Tibial nerve (tissue), 4 donors: ENCODE measurements around the gene KLC1. TPM values are rescaled to one million over a fixed set of nuclear protein-coding genes. Genes with fewer than 3 reads are reported as not detected.

Source experiments
- DNase-seq, 2 donors: peaks; one replicate each; pipeline ENCODE4 v3.0.0-alpha.2; 2019; ENCODE audit warnings: low spot score in 2 of 2
- H3K27ac ChIP-seq, 4 donors: fragments of 200-600 bp; sonication (generic) in 3 of 4; one replicate each; pipeline ENCODE4 v1.5.1; 2017 to 2019; ENCODE audit warnings: mild to moderate bottlenecking in 1 of 4
- H3K27me3 ChIP-seq, 2 donors: fragments of 200-600 bp; sonication (generic) in 1 of 2; one replicate each; pipeline versions ENCODE4 v1.5.1 to v1.6.0; 2017 to 2019
- H3K36me3 ChIP-seq, 3 donors: fragments of 200-600 bp; sonication (generic); one replicate each; pipeline ENCODE4 v1.5.1; 2018 to 2019
- H3K4me1 ChIP-seq, 4 donors: fragments of 200-600 bp; sonication (generic) in 3 of 4; one replicate each; pipeline ENCODE4 v1.5.1; 2017 to 2019
- H3K4me3 ChIP-seq, 4 donors: fragments of 200-600 bp; sonication (generic) in 3 of 4; one replicate each; pipeline ENCODE4 v1.5.1; 2017 to 2019; ENCODE audit warnings: mild to moderate bottlenecking in 1 of 4, moderate library complexity in 1 of 4
- H3K9me3 ChIP-seq, 4 donors: fragments of 200-600 bp; sonication (generic) in 3 of 4; one replicate each; pipeline ENCODE4 v1.5.1; 2017 to 2019
- CTCF ChIP-seq, 5 experiments: fragments of 200-600 bp in 3 of 5; fragments of 450-650 bp in 2 of 5; sonication (generic) in 3 of 5; IDR thresholded peaks; one replicate each; pipeline ENCODE4 v1.5.1; 2016 to 2019; ENCODE audit warnings: antibody characterized with exemption in 5 of 5, mild to moderate bottlenecking in 3 of 5, moderate library complexity in 2 of 5
- EP300 ChIP-seq, 2 donors: sonication (generic); formaldehyde crosslinking; IDR thresholded peaks; one replicate each; pipeline ENCODE4 v1.6.1; 2017; ENCODE audit warnings: antibody characterized with exemption in 2 of 2, mild to moderate bottlenecking in 1 of 2
- POLR2A ChIP-seq, 2 donors: fragments of 450-650 bp; IDR thresholded peaks; one replicate each; pipeline ENCODE4 v1.6.1; 2017; ENCODE audit warnings: antibody characterized with exemption in 2 of 2, mild to moderate bottlenecking in 2 of 2, moderate library complexity in 2 of 2
- WGBS, 2 donors: methylation state at CpG; one replicate each; pipeline ENCODE4 v1.1.5; 2018; 5-methylcytosine and 5-hydroxymethylcytosine counted together
- total RNA-seq, 4 donors: library from RNA; depleted of rRNA; stranded (reverse); fragments of >200 nt; gene quantifications; one replicate each; pipeline ENCODE4 v1.1.0, GENCODE V29; 2016

Gene KLC1
- total RNA-seq, 4 donors from 2014 or later = 402 to 561 (median 495) TPM

GRCh38 chr14:103700753-103701490, 71.9 kb downstream of the KLC1 start:
- H3K4me1 ChIP-seq = peaks cover 0 to 73% (median 23%) of the 10 kb centered on the region in 4 donors
- TF ChIP-seq CTCF (IDR thresholded peaks at IDR 0.05) (no peak), EP300 (IDR thresholded peaks at IDR 0.05) (no peak)

GRCh38 chr14:103702095-103702494, 73.1 kb downstream of the KLC1 start:
- no peaks in the 10 kb centered on the region for H3K9me3 ChIP-seq
- H3K27ac ChIP-seq = no peak overlapping the region
- H3K4me1 ChIP-seq = peaks cover 0 to 67% (median 14%) of the 10 kb centered on the region in 4 donors
- TF ChIP-seq POLR2A (IDR thresholded peaks at IDR 0.05) = no peak
- TF ChIP-seq EP300 (IDR thresholded peaks at IDR 0.05) = no peak
- no peak for TF ChIP-seq CTCF (IDR thresholded peaks at IDR 0.05)
- WGBS, 2 donors = 77 to 92% methylated on average over 2 to 5 of the region's 5 CpGs
- H3K4me3 ChIP-seq = no peak overlapping the region
- peaks cover 0 to 100% (median 0%) of the 10 kb centered on the region in 3 donors for H3K36me3 ChIP-seq
- DNase-seq = no peak
- H3K27me3 ChIP-seq = no peaks in the 10 kb centered on the region

More at GRCh38 chr14:103700753-103701490, 71.9 kb downstream of the KLC1 start:
- DNase-seq = no peak
- Histone ChIP-seq H3K27me3 (no peaks in the 10 kb centered on the region), H3K27ac (no peak overlapping the region), H3K9me3 (no peaks in the 10 kb centered on the region), H3K36me3 (peaks cover 0 to 88% (median 0%) of the 10 kb centered on the region in 3 donors), H3K4me3 (no peak overlapping the region)
- 77 to 81% methylated on average over 17 to 21 of the region's 21 CpGs for WGBS, 2 donors

- no peaks in the 10 kb centered on the region for H3K27me3 ChIP-seq
- DNase-seq = no peak
- peaks cover 0 to 100% (median 2%) of the 10 kb centered on the region in 3 donors for H3K36me3 ChIP-seq
- no peaks in the 10 kb centered on the region for H3K9me3 ChIP-seq
- TF ChIP-seq CTCF (IDR thresholded peaks at IDR 0.05) = no peak
- no peak for TF ChIP-seq POLR2A (IDR thresholded peaks at IDR 0.05)
- no peak for TF ChIP-seq EP300 (IDR thresholded peaks at IDR 0.05)
- H3K4me1 ChIP-seq = peaks cover 0 to 60% (median 7%) of the 10 kb centered on the region in 4 donors
- no peak overlapping the region for H3K4me3 ChIP-seq
- WGBS, 2 donors = 84 to 85% methylated on average over 25 to 27 of the region's 29 CpGs
- peak overlapping the region in 1 of 4 donors; percentile 72 for H3K27ac ChIP-seq
Observed at GRCh38 chr14:103702497-103703432, 73.8 kb downstream of the KLC1 start.

- Histone ChIP-seq H3K27ac (peak overlapping the region in 2 of 4 donors; percentile 60 to 72), H3K4me1 (peaks cover 0 to 51% (median 2%) of the 10 kb centered on the region in 4 donors), H3K27me3 (no peaks in the 10 kb centered on the region), H3K9me3 (no peaks in the 10 kb centered on the region), H3K36me3 (peaks cover 0 to 100% (median 4%) of the 10 kb centered on the region in 3 donors), H3K4me3 (no peak overlapping the region)
- 64 to 65% methylated on average over 21 to 24 of the region's 24 CpGs for WGBS, 2 donors
- no peak for TF ChIP-seq EP300 (IDR thresholded peaks at IDR 0.05)
- TF ChIP-seq CTCF (IDR thresholded peaks at IDR 0.05) = no peak
- TF ChIP-seq POLR2A (IDR thresholded peaks at IDR 0.05) = no peak
- no peak for DNase-seq
Observed at GRCh38 chr14:103703433-103704385, 74.7 kb downstream of the KLC1 start.
